Astrocyte of the cerebellum (primary cell): ENCODE results near the gene PNPLA8.
A peak's percentile ranks its signal among the peaks of the same experiment; 100 is the strongest.

ENCODE experiments used
- DNase-seq: peaks from one replicate; pipeline ENCODE4 v3.0.0-alpha.2; 2011; ENCODE audit warnings: low read depth
- H3K4me3 ChIP-seq: 2 replicates; pipeline ENCODE4 v1.5.1; 2011; ENCODE audit warnings: mild to moderate bottlenecking, low read depth, low read length, moderate library complexity
- CTCF ChIP-seq: IDR thresholded peaks from 2 replicates; pipeline ENCODE4 v1.5.1; 2012; ENCODE audit warnings: low read length, low read depth, moderate library complexity, mild to moderate bottlenecking; ENCODE audit errors: missing control alignments
- in situ Hi-C: cut with HindIII; loops from 2 replicates; pipeline ENCODE4 v1.10.0; 2017; ENCODE audit warnings: low sequenced_read_pairs

The PNPLA8 gene

GRCh38 chr7:108497082-108497725 is 28.7 kb downstream of the PNPLA8 start:
- in situ Hi-C loops: loop anchor here (25.0 kb wide), 1 partner anchor 310 kb away; no protein-coding TSS in a partner anchor
- peak; percentile 79 for TF ChIP-seq CTCF
- DNase-seq: peak; percentile 32
- H3K4me3 ChIP-seq: no peak overlapping the region

GRCh38 chr7:108492742-108493141 is 33.2 kb downstream of the PNPLA8 start:
- no peak for TF ChIP-seq CTCF
- in situ Hi-C loops: loop anchor here (25.0 kb wide), 1 partner anchor 305 kb away; no protein-coding TSS in a partner anchor
- H3K4me3 ChIP-seq: no peak overlapping the region
- no peak for DNase-seq

- H3K4me3 ChIP-seq: no peak overlapping the region
- no peak for TF ChIP-seq CTCF
- in situ Hi-C loops: loop anchor here (25.0 kb wide), 1 partner anchor 302 kb away; no protein-coding TSS in a partner anchor
- no peak for DNase-seq
Measured at GRCh38 chr7:108488768-108489538, 37.0 kb downstream of the PNPLA8 start.

GRCh38 chr7:108487646-108488045 is 38.3 kb downstream of the PNPLA8 start:
- in situ Hi-C loops: loop anchor here (25.0 kb wide), 1 partner anchor 300 kb away; no protein-coding TSS in a partner anchor
- no peak overlapping the region for H3K4me3 ChIP-seq
- no peak for TF ChIP-seq CTCF
- DNase-seq: no peak

GRCh38 chr7:108486291-108486966 is 39.5 kb downstream of the PNPLA8 start:
- in situ Hi-C loops: loop anchor here (25.0 kb wide), 1 partner anchor 299 kb away; no protein-coding TSS in a partner anchor
- no peak for TF ChIP-seq CTCF
- DNase-seq: no peak
- no peak overlapping the region for H3K4me3 ChIP-seq

- no peak for TF ChIP-seq CTCF
- DNase-seq: no peak
- in situ Hi-C loops: loop anchor here (25.0 kb wide), 1 partner anchor 297 kb away; no protein-coding TSS in a partner anchor
- H3K4me3 ChIP-seq: no peak overlapping the region
Measured at GRCh38 chr7:108484137-108484536, 41.8 kb downstream of the PNPLA8 start.
